ENCODE results near the gene REV3L.
A peak's percentile ranks its signal among the peaks of the same experiment; 100 is the strongest.
"Not testable (repeated sequence)": the region's sequence is repeated elsewhere in the genome, so short reads cannot be mapped to it uniquely, and the experiment has no call there.

Gene REV3L

DNA sequence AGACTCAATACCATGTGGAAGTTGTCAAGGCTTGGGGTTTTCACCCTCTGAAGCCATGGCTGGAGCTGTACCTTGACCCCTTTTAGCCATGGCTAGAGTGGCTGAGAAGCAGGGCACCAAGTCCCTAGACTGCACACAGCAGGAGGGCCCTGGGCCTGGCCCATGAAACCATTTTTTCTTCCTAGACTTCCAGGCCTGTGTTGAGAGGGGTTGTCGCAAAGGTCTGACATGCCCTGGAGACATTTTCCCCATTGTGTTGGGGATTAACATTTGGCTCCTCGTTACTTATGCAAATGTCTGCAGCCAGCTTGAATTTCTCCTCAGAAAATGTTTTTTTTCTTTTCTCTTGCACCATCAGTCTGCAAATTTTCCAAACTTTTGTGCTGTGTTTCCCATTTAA, 199.3 kb downstream of the REV3L start:
- DNase-seq: no peak

DNA sequence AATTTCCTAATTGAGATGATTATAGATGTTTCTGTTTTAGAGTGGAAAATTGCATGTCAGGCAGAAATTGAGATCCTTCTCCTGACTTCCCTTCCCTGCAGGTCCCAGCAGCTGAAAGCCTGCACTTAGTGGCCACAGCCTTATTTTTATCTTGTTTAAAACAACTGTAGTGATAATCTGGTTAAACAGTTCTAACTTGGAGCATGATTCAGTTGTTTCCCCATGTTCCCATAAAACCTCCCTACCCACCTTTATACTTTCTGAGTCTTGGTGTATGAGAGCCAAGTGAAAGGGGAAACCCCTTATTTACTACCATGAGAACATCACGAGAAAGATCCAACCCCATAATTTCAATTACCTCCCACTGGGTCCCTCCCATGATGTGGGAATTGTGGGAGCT, 200.5 kb downstream of the REV3L start:
- no peak for DNase-seq

DNA sequence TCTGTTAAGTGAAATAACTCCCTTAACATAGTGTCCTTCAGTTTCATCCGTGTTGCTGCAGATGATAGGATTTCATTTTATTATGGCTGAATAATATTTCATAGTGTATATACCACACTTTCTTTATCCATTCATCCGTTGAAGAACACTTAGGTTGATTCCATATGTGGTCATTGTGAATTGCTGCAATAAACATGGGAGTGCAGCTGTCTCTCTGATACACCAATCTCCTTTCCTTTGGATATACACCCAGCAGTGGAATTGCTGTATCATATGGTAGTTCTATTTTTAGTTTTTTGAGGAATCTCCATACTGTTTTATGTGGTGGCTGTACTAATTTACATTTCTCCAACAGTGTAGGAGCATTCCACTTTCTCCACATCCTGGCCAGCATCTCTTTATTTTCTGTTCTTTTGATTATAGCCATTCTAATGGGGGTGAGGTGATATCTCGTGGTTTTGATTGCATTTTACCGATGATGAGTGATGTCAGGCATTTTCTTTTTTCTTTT, 202.5 kb downstream of the REV3L start:
- DNase-seq: no peak

DNA sequence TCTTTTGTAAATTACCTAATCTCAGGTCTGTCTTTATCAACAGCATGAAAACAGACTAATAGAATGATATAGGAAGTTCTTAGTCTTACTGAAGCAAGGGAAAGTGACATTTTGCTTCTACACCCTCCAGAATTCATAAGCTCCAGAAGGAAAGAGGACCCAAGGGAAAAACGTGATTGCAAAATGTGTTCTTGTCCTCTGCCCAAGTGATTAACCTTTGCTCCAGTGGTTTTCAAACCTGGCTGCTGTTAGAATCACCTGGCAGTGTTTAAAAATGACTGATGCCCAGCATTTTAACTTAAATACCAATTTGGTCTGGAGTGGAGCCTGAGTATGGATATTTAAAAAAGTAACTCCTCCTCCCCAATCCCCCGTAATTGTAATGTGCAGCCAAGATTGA, 204.3 kb downstream of the REV3L start:
- no peak for DNase-seq

DNA sequence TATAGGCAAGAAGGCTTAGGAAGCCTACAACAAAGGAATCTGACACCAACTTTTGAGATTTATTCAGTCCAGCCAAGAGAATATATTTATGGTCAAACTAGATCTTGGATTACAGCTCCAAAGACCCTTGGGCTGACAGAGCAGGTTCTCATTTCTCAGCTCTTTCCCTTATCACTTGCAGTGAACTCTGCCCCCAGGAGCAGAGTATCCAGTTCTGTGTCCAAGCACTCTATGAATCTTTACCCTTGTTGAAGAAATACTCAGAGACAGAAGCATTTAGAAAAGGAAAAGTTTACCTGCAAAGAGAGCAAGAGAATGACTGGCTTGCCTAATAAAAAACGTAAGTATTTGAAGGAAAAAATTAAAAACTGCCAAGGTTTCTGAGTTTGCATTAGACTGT, 205.2 kb downstream of the REV3L start:
- DNase-seq: no peak

DNA sequence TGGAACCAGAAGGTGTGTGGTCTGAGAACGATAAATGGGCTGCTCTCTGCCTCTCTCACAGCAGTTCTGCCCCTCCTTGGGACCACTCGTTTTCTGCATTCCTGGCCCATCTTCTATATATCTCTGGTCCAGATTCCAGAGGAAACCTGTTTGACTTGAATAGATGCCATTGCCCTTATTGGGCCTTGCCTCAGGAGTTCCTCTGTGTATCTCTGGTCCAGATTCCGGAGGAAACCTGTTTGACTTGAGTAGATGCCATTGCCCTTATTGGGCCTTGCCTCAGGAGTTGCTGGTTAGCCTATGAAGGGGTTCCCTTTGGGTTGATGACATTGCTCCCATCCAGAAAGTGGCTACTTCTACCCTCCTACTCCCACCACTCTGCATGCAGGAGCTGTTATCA, 206.3 kb downstream of the REV3L start:
- no peak for DNase-seq

DNA sequence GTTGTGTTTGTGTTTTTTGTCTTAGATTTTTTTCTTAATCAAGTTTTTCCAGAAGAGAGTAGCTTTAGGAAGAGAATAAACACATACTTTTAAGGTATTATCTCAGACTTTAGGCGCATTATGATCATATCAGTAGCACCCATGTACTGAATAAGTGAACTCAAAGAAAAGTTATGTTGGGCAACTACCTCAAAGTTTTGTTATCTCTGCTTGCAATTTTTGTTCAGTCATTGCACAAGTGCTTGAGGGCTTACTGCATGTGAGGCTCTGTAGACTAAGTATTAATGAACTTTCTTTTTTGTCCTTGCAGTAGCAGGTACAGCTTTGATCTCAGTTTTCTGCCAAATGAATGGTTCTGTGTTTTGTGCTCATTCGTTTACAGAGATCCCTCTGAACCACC, 206.7 kb downstream of the REV3L start:
- no peak for DNase-seq

DNA sequence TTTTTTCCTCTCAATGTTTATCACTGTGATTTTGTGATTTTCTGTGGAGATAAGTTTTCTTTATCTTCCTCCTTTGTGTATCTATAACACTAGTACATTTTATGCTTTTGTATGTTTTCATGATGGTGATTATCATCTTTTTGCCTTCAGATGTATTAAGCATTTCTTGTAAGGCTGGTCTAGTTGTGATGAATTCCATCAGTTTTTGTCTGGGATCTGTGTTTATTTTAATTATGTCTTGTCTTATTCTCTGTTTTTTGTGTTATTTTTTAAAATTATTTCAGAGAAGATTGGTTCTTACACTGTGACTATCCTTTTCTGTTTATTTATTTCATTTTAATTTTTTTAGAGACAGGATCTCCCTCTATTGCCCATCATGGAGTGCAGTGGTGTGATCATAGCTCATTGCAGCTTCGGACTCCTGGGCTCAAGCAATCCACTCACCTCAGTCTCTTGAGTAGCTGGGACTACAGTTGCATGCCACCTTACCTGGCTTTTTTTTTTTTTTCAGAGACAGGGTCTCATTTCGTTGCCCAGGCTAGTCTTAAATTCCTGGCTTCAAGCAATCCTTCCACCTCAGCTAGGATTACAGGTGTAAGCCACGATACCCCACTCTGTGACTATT, 208.3 kb downstream of the REV3L start:
- no peak for DNase-seq

DNA sequence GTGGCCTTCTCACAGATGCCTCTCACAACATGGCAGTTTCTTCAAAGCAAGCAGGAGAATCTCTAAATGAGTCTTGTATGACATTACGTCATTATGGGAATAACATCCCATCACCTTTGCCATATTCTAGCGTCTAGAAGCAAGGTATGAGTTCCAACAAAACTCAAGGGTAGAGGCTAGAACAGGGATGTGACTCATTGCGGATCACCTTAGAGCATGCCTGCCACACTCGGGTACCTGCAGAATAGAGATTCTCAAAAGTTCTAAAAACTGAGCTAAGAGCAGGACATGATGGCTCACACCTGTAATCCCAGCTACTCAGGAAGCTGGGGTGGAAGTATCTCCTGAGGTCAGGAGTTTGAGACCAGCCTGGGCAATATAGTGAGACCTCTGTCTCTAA, 212.9 kb downstream of the REV3L start:
- DNase-seq: no peak

DNA sequence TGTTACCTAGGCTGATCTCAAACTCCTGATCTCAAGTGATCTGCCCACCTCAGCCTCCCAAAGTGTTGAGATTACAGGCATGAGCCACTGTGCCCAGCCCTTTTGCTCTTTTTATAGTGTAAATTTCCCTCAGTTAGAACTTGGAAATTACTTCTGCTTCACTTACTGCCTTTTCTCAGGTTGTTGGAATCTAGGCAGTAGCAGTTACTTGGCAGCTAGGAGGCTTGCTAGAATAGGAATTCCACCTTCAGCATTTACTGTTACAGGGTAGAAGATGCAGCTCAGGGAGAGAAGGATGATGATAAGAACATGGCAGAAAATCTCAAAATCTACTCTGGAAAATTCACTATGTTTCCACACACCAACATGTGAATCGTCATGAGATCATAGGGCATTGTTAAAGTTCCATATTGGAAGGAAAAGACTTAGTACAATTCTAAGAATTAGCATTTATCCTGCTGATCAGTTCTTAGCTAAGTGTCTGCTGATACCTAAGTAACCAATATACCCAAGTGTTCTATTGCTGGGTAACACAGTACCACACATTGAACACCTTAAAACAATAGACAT, 213.5 kb downstream of the REV3L start:
- no peak for DNase-seq

DNA sequence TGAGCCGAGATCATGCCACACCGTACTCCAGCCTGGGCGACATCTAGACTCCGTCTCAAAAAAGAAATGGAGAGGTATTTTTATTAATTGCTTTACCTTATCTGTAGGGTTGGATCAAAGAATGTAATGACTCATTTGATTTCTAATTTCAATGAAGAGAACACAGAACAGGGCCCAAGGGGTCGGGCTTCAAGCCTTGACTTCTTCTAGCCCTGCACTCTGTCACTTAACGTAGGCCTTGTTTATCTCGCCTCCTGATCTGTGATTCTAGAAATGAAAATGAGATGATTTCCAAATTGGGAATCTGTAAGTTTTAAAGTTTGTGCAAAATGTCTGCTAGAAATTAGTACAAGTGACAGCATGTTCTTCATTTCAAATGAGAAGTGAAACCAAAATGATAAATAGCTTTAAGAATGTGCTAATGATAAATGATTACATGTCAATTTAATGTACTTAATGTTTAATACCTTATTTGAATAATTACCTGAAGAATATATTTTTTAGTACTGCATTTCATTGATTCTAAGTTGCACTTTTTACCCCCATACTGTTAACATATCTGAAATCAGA, 215.2 kb downstream of the REV3L start:
- DNase-seq: no peak

DNA sequence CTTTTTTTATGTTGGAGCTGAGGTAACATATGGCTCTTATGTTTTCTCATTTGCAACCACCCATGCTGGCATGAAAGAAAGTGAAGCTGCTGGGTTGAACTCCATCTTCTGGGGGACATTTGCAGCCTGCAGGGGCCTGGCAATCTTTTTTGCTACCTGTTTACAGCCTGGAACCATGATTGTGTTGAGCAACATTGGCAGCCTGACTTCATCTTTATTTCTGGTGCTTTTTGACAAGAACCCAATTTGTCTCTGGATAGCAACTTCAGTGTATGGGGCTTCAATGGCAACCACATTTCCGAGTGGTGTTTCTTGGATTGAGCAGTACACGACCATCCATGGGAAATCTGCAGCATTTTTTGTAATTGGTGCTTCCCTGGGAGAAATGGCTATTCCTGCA, 216.7 kb downstream of the REV3L start:
- DNase-seq: no peak

DNA sequence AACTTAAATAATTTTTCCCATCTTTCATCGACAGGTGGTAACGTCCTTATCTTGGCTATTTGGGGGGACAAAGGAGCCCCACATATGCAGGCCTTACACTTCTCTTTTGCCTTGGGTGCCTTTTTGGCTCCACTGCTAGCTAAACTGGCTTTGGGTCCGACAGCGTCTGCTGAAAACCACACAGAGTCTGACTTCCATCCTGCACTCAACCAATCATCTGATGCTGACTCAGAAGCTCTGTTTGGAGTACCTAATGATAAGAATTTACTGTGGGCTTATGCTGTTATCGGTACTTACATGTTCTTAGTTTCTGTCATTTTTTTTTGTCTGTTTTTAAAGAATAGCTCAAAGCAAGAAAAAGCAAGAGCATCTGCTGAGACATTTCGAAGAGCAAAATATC, 217.2 kb downstream of the REV3L start:
- DNase-seq: no peak

DNA sequence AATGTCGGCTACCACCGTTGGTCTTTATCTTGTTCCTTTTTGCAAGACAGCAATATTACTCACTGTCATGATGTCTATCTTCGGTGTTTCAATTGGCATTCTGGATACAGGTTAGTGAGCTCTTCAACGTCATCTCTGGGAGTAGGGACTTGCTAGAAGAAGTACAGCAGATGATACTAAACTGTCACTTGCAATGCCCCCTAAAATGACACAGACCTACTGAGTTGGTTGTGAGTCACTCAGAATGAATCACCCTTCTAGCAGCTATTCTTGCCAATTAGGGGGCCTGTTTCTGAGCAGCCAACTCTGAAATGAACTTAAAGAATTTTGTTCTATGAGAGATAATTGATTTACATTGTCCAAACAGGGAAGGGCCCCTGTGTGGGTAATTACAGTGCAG, 219.2 kb downstream of the REV3L start:
- peak; percentile 61 for DNase-seq

DNA sequence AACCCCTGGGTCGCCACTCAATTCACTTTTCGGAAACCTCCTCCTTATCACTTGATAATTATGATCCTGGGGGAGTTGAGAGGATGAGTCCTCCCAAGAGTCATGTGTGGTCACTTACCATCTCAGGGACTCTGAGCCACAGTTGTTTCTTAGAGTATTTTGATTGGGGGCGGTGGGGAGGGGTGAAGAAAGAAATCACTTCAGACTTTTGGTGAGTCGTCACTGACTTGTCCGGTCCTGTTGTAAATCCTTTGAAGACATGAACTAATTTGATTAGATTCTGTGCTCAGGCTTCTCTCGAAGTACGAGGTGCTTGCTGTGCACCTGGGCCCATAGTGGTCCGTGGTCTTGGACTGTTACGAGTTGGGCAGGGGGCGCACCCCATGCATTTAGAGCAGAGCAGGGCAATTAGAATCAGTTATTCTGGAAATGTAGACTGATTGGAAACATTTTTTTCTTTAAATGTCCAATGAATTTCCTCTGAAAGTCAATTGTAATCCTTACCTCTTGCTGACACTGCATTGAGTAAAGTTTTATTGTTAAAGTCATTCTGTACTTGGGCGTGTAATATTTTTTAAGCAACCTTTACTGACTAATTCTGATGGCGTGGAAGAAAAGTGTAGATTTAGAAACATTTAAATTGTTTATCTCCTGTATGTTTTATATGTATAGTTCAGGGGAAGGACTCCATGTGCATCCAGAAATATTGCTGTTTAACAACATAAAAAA, 222.3 kb downstream of the REV3L start:
- no peak for DNase-seq

DNA sequence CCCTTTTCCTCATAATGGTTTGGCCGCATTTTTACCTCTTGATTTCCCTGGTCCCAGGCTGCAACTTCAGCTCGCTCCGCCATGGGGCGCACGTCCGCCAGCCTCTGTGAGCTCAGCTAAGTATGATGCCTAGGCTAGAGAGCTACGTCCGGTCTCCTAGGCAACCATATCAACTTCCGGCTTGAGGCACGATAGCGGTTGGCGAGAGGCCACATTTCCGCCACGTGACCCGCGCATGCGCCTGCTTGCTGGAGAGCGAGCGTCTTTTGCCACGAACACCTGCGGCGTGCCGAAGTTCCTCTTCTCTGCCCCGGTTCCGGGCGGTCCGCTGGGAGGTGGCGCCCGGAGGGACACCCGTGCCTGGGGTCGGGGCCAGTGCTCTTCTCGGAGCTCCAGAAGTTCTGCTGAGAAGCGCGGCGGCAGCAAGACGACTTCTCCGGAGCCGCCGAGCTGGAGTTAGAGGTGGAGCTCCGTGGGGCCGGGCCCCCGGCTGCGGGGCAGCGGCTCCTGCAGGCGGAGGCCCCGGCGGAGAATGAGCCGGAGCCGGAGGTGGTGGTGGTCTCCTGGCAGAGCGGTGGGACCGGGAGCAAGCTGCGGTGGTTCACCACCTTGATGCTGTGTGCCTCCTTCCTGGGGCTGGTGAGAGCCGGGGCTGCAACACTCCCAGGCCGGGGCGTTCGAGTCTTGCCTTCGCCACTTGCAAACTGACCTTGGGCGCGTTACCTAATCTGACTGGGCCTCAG, 223.8 kb downstream of the REV3L start:
- peak; percentile 73 for DNase-seq

DNA sequence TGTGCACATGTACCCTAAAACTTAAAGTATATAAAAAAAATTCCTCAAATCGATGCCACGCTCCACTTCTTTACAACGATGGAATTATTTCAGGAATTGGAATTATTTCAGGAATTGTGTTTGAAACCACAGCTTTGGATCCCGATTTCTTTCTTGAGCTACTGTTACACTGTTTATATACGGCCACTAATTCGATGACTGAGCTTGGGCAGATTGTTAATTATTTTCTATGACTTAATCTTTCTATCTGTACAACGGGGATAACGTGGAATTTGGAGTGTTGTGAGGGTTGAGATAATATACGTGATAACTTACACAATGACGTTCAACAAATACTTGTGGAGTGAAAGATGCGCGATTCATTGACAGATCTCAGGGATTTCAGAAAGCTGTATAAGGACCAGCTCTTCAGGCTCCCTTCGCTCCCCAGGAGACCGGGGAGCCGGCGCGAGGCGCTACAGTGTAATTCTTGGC, 224.4 kb downstream of the REV3L start:
- DNase-seq: no peak

DNA sequence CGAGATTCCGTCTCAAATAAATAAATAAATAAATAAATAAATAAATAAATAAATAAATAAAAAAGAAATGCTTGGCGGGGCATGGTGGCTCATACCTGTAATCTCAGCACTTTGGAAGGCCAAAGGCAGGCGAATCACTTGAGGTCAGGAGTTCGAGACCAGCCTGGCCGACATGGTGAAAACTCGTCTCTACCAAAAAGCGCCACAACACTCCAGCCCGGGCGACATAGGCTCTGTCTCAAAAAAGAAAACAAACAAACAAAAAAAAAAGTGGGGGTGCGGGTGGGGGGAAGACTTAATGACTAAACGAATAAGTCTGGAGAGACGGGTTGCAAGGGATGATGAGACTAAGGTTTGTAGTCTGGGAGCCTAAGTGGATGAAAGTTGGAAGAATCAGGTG, 225.0 kb downstream of the REV3L start:
- DNase-seq: no peak

DNA sequence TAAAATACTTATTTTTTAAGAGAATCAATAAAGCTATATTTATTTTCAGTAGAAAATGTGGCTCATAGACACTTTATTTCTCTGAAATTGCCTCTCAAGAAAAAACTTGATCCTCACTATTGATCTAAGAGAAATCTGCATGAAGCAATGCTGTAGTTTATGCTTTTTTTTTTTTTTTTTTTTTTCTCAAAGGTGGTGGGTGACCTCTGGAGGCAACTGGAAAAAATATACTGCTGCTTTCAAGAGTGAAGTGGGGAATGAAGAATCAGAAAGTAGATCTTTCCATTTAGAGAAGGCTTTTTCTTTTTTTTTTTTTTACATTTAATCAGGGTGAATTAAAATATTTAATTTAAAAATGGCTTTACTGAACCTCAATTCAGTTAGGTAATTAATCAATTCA, 226.4 kb downstream of the REV3L start:
- DNase-seq: no peak

DNA sequence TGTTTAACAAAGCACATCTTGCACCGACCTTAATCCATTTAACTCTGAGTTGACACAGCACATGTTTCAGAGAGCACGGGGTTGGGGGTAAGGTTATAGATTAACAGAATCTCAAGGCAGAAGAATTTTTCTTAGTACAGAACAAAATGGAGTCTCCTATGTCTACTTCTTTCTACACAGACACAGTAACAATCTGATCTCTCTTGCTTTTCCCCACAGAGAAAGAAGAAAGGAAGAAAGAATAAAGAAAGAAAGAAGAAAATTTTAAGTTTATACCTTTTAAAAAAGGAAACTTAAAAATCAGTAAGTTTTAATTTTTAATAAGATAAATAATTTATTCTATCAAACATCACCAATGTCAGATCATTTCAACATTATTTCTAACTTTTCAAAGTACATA, 227.2 kb downstream of the REV3L start:
- DNase-seq: not testable (repeated sequence)

DNA sequence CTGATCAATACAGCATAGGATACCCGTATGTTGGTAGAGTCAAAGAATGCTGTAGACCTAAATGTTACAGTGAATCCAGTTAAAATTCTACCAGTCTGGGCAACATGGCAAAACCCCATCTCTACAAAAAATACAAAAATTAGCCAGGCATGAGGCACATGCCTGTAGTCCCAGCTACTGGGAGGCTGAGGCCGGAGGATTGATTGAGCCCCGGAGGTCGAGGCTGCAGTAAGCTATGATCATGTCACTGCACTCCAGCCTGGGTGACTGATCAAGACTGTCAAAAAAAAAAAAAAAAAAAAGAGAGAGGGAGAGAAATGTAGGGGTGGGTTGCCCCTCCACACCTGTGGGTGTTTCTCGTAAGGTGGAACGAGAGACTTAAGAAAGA, 228.2 kb downstream of the REV3L start:
- no peak for DNase-seq

DNA sequence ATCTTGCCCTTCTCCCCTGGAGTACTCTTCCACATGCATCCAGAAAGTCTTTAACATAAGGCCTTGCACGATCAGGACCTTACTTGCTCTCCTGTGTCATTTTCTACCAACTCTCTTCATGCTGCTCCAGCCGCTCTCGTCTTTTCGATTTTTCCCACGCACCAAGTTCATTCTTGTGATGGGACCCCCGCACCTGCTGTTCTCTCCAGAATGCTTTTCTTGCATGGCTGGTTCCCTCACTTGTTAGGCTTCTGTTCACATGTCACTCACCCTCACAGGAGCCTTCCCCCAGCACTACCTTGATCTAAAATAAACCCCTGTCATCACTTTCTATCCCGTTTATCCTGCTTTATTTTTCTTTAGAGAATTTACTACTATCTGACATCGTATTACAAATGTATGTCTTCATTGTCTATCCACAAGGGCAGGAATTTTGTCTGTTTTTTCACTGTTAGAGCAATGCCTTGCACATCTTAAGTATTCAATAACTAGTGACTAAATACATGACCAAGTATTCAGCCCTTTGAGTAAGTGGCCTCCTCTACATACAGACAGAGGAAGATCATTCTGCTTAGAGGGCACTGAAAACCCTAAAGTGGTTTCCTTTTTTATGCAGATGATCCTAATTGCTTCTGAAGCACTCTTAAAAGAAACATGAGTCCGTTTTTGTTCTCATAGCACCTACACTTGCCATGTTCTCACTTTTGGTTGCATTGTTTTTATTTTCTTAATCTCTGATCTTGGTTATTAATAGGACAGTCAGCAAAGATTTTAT, 228.8 kb downstream of the REV3L start:
- DNase-seq: no peak
